Kasumi-1 (cell line): Measurements from ENCODE around the gene DENND1B.
A peak's percentile ranks its signal among the peaks of the same experiment; 100 is the strongest.
"Not testable (repeated sequence)": the region's sequence is repeated elsewhere in the genome, so short reads cannot be mapped to it uniquely, and the experiment has no call there.

Experiments
- DNase-seq, 2 experiments: peaks; one replicate each; lab custom pipeline; 2025; lab: John Stamatoyannopoulos, UW

Gene DENND1B

DNA sequence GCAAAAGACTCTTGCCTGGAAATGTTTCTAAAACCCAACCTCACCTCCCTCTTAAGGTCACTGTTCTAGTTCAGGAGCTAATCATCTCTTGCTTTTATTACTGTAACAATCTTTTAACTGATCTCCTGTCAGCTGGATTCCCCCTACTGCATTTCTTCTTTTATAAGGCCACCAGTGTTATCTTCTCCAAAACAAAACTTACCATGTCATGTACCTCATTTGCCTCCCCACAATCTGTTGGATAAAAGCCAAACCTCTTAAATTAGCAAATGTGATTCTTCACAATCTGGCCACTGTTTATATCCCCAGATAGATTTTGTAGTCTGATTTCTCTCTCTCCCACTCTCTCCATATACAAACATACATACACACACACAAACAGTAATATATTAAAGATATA lies 143.3 kb downstream of the DENND1B start:
- no peak for DNase-seq

DNA sequence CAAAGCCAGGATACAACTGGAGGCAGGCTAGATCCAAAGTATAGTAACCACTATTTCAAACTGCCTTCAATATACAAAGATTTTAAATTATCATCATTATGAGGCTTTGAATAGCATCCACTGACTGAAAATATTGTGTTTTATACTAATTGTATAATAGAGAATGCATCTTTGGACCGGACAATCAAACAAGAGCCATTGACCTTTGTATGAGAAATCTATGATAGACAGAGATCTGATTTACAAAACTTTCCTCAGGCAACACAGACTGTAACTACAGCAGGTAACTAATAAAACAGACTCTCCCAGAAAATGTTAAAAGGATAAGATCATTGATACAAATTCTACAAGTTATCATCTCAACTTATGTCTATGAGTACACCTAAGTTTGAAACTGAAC lies 152.9 kb downstream of the DENND1B start:
- DNase-seq, result no peak

DNA sequence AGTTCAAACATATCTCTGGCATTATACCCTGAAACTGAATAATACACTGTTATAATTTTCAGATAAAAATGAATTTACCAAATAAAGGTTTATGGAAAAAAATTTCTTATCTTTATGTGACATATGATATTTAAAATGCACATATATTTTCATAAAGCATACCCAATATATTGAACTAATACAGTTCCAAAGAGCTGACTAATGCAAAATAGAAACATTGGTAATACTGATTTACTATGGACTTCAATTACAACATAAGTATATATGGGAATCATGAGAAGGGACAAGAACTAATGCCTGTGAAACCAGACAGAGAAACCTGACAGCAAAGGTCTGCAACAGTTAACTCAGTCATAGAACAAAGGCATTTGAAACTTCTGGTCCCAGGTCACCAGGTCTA lies 153.5 kb downstream of the DENND1B start:
- no peak for DNase-seq

DNA sequence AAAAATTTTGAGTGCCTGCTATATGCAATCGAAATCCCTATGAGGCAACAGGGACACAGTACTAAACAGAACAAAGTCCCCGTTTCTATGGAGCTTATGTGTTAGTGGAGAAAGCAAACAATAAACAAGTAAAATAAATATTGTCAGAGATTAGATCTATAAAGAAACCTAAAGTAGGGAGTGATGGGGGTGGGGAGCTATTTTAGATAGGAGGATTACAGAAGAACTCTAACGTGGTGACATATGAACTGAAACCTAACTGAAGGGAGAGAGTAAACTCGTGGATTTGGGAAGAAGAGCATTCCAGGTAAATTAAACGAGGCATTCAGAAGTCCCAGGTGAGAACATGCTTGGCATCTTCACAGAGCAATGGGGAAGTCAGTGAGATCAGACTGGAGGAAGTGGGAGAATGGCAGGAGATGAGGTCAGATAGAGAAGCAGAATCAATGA lies 154.5 kb downstream of the DENND1B start:
- DNase-seq, result no peak

- peak; percentile 38 to 50 for DNase-seq
These were observed 156.2 kb downstream of the DENND1B start for GRCh38 chr1:197619008-197619640.

GRCh38 chr1:197618061-197618460 lies 157.2 kb downstream of the DENND1B start:
- no peak for DNase-seq

GRCh38 chr1:197615693-197616011 lies 159.6 kb downstream of the DENND1B start:
- no peak for DNase-seq

DNA sequence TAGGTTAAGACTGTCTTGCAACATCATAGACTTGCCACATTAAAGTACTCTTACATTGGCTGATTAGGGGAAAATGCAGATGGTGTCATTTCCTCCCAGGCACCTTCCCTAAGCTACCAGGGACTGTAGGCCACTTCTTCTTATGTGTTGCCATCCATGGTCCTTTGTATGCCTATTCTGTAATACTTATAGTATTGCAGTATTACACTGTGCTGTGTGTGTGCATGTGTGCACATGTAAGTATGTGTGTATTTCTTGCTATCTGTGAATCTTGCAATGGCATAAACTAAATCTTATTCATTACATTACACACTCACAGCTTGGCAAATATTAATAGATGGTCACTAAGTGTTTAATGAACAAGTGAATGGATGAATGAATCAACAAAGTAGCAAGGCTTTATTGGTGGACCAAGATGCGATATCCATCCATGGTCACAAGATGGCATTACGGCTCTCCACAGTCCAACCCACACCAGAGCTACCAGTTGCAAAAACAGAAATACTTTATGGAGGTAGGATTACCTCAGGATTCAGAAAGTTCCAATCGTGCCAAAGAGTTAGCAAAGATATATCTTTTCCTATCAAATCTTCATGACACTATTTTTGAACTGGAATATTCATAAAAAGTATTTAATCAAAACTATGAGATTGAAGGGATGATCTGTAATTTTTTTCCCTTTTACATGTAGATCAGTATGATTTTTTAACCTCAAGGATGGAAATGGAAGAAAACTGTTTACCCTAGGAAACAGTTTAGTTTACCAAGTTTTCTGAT lies 160.2 kb downstream of the DENND1B start:
- peak; percentile 62 to 75 for DNase-seq

DNA sequence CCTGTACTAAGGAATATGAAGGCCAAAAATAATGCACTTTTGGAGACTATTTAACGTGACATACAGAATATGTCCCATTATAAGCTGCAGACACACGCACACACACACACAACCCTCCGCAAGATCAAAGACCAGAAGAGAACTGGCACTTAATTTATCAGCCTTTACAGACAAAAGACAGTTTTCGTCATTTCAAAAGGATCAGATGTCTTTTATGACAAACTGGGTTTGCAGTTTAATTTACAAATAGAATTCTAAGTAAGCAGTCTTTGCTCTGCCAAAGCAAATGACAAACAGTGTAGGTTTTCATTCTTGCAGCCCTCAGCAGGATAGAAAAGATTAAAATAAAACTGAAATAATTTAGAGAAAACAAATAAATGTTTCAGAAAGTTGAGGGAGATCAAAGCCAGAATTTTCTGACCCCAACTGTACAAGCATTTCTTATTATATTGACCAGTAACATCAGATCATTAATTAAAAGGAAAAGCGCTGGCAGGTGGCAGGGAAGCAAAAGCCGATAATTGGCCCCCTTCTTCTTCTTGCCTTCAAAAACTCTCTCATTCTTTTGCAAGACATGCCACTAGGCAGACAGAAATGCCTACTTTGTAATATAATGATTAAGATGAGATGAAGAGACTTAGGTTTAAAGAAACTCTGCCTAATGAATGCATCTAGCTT lies 169.0 kb downstream of the DENND1B start:
- DNase-seq, result no peak

DNA sequence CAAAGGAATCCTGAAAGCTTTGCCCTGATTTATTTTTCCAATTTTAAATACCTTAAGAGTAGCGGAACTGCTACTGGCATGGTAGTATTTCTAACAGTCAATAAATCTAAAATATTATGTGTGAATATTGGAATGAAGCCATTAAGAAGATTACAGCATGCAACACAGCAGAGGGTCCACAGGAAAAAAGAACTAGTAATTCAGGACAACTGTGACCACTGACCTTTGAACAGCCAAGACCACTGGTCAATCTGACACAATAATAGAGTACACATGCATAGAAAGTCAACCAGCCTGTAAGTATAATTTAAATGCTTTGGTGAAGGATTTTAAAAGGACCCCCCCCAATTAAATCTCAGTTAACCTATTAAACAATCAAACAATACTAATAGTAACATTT lies 171.0 kb downstream of the DENND1B start:
- no peak for DNase-seq

- DNase-seq, result no peak
These were observed 174.5 kb downstream of the DENND1B start for GRCh38 chr1:197600751-197601150.

- no peak for DNase-seq
These were observed 175.5 kb downstream of the DENND1B start for GRCh38 chr1:197599789-197600188.

DNA sequence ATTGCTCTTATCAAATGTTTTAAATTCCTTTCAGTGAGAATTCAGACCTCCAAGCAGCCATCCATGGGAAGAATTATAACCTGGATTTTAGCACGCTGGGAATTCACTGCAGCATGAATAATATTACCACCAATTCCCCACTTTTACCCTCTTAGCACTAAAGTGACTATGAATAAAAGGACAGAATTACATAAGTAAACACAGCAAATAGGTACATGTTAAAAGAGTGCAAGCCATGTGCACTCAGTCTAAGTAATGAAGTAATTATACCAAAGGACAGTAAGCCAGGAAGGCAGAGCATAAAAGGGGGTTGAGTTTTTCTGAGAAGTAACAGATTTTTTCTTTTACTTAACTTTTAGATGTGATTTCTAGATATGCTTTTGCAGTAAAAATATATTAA lies 176.3 kb downstream of the DENND1B start:
- DNase-seq, result no peak

DNA sequence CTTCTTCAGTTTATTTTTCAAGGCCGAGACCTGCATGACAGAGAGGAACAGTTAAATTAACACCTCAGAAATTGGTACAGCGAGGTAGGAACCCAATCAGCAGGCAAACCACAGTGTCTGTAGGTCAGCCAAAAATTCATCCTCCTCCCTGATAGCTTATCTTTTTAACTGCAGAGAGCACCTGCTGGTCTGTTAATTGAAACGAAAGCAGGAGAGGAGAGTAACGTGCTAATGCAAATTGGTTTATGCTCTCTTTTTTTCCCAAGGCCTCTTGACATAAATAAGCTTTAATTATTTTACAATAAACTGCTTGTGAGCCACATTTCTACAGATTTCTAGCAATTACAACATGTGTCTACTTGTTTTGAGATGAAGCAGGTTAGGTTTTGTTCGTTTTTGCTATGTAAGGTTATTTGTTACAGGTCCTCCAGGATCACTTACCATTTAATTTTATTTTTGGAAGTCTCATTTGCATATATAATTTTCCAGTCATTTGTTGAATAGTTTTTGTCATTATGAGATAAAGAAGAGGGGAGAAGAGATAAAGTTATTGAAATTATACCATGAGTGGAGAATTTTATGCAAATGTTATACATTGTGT lies 179.9 kb downstream of the DENND1B start:
- no peak for DNase-seq

GRCh38 chr1:197590687-197591086 lies 184.6 kb downstream of the DENND1B start:
- DNase-seq, result no peak

DNA sequence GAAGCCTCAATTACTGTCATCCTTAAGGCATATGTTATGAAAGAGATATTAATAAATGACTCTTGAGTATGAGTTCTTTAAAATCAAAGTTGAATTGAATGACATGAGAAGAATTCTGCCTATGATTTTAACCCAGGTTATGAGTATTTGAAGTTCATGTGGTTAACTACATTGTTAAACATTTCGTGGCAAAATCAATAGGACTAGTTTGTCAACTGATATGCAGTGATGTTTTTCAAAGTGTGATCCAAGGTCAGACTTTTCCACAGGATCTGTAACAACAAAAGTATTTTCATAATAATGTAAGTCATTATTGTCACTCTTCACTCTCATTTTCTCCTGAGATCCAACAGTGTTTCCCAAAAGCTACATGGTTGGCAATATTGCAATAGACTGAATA lies 189.5 kb downstream of the DENND1B start:
- DNase-seq, result no peak

GRCh38 chr1:197577580-197577979 lies 197.7 kb downstream of the DENND1B start:
- DNase-seq, result no peak

DNA sequence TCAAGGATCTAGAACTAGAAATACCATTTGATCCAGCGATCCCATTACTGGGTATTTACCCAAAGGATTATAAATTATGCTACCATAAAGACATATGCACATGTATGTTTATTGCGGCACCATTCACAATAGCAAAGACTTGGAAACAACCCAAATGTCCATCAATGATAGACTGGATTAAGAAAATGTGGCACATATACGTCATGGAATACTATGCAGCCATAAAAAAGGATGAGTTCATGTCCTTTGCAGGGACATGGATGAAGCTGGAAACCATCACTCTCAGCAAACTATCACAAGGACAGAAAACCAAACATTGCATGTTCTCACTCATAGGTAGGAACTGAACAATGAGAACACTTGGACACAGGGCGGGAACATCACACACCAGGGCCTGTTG lies 199.7 kb downstream of the DENND1B start:
- DNase-seq, result not testable (repeated sequence)

GRCh38 chr1:197572169-197572568 lies 203.1 kb downstream of the DENND1B start:
- no peak for DNase-seq

DNA sequence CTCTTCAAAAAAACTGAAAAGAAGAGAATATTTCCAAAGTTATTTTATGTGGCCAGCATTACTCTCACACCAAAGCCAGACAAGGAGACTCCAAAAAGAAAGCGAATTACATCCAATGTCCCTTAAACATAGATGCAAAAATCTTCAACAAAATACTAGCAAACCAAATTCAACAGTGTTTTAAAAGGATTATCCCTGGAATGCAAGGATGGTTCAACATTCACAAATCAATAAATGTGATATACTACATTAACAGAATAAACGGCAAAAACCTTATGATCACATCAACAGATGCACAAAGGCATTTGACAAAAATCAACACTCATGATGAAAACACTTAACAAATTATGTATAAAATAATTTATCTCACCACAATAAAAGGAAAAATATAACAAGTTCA lies 207.8 kb downstream of the DENND1B start:
- no peak for DNase-seq

DNA sequence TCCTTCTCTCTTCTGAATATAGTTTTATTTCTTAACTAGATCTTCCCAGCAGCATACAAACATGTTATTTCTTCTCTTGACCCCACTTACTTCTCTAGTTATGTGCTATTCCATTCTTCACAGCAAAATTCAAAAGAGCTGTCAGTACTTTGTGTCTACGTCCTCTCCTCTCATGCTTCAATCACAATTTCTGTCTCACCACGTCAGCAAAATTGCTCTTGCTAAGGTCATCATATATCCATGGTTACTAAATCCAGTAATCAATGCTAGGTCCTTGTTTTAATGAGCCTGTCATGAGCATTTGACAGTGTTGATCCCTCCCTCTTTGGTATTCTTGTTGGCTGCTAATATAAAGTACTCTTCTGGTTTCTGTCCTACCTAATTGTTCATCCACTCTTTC lies 214.2 kb downstream of the DENND1B start:
- DNase-seq, result no peak

GRCh38 chr1:197559655-197560054 lies 215.6 kb downstream of the DENND1B start:
- no peak for DNase-seq

GRCh38 chr1:197559244-197559643 lies 216.0 kb downstream of the DENND1B start:
- DNase-seq, result no peak
